ENCODE data around the gene KLHDC7A. TPM values are rescaled to one million over a fixed set of nuclear protein-coding genes. Genes with fewer than 3 reads are reported as not detected.

The KLHDC7A gene
- total RNA-seq, 2 donors from 2014 or later, result 0.11 TPM; not detected in 1

DNA sequence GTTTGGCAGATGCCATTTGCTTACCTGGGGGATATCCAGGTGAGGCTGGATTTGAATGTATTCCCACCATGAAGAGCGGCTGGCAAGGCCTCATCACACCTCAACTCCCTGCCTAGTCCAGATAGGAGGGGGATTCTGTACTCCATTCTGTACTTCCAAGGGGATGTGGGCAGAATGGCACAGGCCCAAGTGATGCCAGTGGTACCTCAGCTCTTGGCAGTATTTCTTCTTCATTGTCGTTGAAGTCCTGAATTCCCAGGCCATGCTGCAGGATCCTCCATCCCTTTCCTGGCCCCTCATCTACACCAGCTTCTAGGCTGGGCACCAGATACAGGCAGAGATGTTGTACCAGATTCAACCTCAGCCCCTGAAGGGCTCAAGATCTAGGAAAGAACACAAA is 47.9 kb downstream of the KLHDC7A start:
- H3K4me1 ChIP-seq, result no peaks in the 10 kb centered on the region
- no peaks in the 10 kb centered on the region for H3K36me3 ChIP-seq
- H3K9me3 ChIP-seq, result no peaks in the 10 kb centered on the region
- H3K4me3 ChIP-seq, result no peak overlapping the region
- H3K27me3 ChIP-seq, result no peaks in the 10 kb centered on the region
- no peak overlapping the region for H3K27ac ChIP-seq
- DNase-seq (ENCODE audit: low spot score), result no peak
- TF ChIP-seq, protein P1, sequence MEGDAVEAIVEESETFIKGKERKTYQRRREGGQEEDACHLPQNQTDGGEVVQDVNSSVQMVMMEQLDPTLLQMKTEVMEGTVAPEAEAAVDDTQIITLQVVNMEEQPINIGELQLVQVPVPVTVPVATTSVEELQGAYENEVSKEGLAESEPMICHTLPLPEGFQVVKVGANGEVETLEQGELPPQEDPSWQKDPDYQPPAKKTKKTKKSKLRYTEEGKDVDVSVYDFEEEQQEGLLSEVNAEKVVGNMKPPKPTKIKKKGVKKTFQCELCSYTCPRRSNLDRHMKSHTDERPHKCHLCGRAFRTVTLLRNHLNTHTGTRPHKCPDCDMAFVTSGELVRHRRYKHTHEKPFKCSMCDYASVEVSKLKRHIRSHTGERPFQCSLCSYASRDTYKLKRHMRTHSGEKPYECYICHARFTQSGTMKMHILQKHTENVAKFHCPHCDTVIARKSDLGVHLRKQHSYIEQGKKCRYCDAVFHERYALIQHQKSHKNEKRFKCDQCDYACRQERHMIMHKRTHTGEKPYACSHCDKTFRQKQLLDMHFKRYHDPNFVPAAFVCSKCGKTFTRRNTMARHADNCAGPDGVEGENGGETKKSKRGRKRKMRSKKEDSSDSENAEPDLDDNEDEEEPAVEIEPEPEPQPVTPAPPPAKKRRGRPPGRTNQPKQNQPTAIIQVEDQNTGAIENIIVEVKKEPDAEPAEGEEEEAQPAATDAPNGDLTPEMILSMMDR (IDR thresholded peaks at IDR 0.05), result no peak

DNA sequence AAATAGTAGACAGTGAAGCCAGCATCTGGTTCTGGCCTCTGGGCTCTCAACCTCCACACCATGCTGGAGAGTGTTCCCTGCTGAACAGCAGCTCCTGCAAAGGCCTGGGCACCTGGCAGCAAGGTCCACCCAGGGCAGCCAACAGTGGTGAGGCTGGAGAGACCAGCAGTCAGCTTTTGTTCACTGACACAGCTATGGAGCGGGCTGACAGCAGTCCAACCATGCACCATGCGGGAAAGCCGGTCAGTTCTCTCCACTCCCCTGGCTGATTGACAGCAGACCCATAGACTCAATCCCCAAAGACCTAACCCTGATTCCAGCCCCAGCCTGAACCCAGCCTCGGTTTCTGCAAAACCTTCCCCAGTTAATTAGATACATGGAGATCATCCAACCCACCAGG is 49.0 kb downstream of the KLHDC7A start:
- no peak overlapping the region for H3K27ac ChIP-seq
- no peaks in the 10 kb centered on the region for H3K4me1 ChIP-seq
- no peaks in the 10 kb centered on the region for H3K36me3 ChIP-seq
- DNase-seq (ENCODE audit: low spot score), result peak; percentile 47
- TF ChIP-seq, protein P1 (IDR thresholded peaks at IDR 0.05), result no peak
- no peak overlapping the region for H3K4me3 ChIP-seq
- no peaks in the 10 kb centered on the region for H3K9me3 ChIP-seq
- no peaks in the 10 kb centered on the region for H3K27me3 ChIP-seq

DNA sequence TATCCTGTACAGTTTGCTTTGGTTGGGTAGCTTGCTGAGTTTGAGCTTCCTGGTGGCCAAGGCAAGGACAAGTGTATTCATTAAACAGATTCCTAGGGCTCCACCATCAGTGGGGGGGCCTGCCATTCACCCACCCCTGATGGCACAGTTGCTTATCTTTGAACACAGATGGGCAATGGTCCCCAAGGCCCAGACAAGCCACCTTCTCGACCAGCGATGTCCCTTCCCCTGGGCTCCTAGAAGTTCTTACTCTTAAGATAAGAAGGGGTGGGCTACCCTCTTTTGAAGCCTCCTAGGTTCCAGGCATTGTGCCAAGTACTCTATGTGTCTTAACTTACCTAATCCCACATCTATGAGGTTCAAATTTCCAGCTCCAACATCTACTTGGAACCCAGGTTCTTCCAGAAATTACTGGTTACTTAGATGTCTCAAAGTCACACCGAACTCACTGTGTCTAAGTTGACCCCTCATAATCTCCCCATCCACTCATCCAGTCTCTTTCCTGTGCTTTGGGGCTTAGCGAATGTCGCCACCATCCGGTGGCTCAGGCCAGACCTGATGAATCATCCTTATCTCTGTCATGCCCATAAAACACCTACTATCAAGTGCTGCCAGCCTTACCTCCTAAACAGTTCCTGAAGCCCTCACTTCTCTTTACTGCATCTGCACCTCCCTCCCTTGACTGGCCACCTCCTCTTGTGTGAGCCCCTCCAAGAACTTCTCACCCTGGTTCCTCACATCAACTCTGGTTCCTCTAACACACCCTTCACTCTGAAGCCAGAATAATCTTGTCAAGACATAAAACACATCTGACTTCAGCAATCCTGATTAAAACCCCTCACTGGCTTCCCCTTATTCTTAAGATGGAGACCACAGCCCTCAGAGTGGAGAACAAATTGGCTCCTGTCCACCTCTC is 50.1 kb downstream of the KLHDC7A start:
- H3K4me3 ChIP-seq, result no peak overlapping the region
- peak; percentile 48 for DNase-seq (ENCODE audit: low spot score)
- no peaks in the 10 kb centered on the region for H3K27me3 ChIP-seq
- no peak overlapping the region for H3K27ac ChIP-seq
- no peaks in the 10 kb centered on the region for H3K9me3 ChIP-seq
- no peaks in the 10 kb centered on the region for H3K36me3 ChIP-seq
- H3K4me1 ChIP-seq, result no peaks in the 10 kb centered on the region
- TF ChIP-seq, protein P1 (IDR thresholded peaks at IDR 0.05), result no peak

GRCh38 chr1:18531503-18531845 is 50.7 kb downstream of the KLHDC7A start:
- Histone ChIP-seq H3K4me3 (no peak overlapping the region), H3K27ac (no peak overlapping the region), H3K9me3 (no peaks in the 10 kb centered on the region), H3K36me3 (no peaks in the 10 kb centered on the region), H3K27me3 (no peaks in the 10 kb centered on the region), H3K4me1 (no peaks in the 10 kb centered on the region)
- DNase-seq (ENCODE audit: low spot score), result peak; percentile 34
- TF ChIP-seq, protein P1 (IDR thresholded peaks at IDR 0.05), result no peak

DNA sequence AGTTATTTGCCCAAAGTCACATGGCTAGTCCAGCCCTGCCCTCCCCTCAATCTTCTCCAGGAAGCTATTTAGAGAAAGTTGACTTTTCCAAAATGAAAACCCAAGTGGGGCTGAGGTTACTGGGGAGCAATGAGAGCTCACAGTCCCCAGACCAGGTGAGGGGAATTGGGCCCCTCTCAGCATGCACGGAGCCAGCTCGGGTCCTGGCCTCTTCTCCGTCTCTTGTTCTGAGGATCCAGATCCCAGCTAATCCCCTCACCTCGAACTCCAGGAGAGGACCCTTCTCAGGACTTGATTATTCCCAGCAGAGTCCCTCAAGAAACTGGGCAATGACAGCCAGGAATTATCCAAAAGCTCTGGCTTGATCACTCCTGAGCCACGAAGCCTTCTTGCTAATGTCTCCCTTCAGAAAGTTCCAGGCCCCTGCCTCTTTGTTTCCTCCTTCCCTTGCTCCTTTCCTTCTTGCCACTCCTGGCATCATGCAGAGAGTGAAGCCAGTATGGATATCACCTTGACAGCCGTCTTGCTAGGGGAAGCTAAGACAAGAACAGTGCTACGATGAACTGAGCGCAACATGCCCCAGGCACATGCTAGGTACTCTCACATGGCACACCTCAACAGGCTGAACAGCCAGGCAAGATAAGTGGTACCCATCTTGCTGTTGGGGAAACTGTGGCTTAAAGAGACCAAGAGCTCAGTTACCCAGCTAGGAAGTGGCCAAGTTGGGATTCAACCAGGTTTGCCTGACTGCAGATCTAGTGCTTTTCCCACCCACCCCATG is 51.9 kb downstream of the KLHDC7A start:
- TF ChIP-seq, protein P1 (IDR thresholded peaks at IDR 0.05), result no peak
- Histone ChIP-seq H3K4me1 (no peaks in the 10 kb centered on the region), H3K36me3 (no peaks in the 10 kb centered on the region), H3K4me3 (no peak overlapping the region), H3K9me3 (no peaks in the 10 kb centered on the region), H3K27me3 (no peaks in the 10 kb centered on the region), H3K27ac (no peak overlapping the region)
- peak; percentile 28 for DNase-seq (ENCODE audit: low spot score)
